ENCODE data around the gene PIGA. TPM values are rescaled to one million over a fixed set of nuclear protein-coding genes. Genes with fewer than 3 reads are reported as not detected.

The PIGA gene
- total RNA-seq, 2 experiments from 2014 or later, result 16.4 to 19.7 TPM

Other genes with a start within 250 kb of the PIGA start
- under 1 TPM; 0.44 to 0.67 TPM for gene ASB9, start 65.4 kb downstream of the PIGA start, total RNA-seq
- not detected for gene ASB11, start 19.9 kb downstream of the PIGA start, total RNA-seq
- gene VEGFD, start 48.9 kb upstream of the PIGA start, total RNA-seq, result not detected
- 1 to 10 TPM; 1.3 to 1.7 TPM for gene PIR, start 157.8 kb upstream of the PIGA start, total RNA-seq
- gene BMX, start 165.3 kb upstream of the PIGA start, total RNA-seq, result not detected